Stimulated activated naive CD4-positive, alpha-beta T cell treated with Interleukin-2 at 50 U/mL for 16 hours (primary cell): Measurements from ENCODE around the gene PAX6.

Source experiments
- DNase-seq: peaks from one replicate; lab custom pipeline; 2025; lab: John Stamatoyannopoulos, UW

The PAX6 gene

DNA sequence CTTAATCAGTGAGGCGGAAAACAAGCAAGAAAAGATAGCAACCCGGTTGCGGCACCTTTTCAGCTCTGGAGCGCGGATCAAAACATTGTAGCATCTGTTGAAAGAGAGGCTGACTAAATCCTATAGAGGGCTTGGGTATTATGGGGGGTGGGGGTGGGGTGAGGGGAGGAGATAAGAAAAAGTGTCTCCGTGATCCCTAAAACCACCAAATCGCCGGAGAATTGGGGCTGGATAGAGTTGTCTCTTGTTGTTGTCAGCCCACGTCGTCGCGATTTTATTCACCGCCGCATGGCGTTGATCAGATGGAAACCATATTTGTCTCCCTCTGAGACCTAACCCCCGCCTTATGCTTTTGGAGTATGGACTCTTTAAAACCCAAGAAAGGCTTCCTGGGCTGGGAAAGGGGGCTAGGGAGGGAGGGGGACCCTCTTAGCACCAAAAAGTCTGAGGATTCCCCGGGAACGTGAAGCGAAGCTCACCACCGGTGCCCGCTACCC is 13.0 kb downstream of the PAX6 start:
- no peak for DNase-seq

DNA sequence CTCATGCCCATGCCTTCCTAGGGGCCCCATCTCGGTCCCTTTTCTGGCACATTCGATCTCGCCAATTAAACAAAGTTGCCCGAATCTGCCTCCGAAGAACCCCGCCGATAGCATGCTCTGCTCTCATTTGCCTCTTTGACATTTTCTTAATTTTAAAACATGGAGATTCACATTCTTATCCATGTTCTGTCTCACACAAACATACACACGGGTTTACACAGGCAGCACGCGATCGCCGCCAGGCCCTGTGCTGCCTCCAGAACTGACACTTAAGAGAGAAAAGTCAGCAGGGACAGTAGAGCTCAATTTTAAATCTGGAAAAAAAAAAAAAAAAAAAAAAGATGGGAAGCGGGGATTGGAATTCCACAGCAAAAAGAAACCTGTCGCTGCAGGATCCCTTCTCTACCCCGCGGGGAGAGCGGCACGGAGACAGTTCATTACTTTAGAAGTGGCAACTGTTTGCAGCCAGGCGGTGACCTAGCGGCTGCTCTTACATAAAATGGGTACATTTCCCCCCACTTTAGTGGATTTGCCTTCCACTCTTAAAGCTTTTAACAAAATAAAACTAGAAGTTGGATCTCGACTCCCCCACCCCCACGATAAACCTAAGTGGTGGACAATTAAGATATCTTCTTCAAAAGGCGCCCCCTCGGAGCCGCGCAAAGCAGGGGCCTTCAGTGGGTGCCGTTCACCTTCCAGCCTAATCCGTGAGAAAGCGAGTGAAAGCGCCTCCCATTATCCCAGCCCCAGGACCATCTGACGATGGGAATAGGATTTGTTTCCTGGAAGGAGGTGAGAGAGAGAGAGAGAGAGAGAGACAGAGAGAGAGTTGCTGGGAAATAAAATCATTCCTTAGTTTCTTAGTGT is 13.7 kb downstream of the PAX6 start:
- no peak for DNase-seq

DNA sequence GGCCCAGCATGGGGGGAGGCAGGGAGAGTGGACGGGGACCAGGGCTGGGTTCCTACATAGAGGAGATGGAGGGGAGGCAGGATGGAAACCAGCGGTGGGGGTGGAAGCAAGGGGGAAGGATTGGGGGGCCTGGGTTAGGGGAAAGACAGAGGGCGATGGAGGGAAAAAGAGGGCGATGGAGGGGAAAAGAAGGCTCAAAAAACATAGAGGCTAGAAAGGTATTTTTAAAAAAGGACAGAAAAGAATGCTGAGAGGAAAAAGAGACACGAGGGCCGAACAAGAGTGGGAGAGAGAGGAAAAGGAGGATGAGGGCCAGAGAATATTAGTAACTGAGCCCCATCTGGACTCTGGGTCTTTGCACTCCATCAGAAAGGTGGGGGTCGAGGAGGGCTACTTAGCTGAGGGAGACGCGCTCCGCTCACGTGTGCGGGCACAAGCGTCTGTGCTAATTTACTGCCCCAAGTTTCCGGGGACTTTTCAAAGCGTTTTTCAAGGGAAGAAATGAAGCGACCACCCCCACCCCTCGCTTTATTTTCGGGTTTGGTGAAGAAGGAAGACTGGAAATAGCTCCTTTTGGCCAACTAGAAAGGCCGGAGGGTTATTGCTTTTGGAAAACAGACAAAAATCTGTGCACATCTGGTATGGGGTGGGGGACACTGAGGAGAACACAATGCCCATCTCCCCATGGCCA is 14.5 kb downstream of the PAX6 start:
- no peak for DNase-seq

DNA sequence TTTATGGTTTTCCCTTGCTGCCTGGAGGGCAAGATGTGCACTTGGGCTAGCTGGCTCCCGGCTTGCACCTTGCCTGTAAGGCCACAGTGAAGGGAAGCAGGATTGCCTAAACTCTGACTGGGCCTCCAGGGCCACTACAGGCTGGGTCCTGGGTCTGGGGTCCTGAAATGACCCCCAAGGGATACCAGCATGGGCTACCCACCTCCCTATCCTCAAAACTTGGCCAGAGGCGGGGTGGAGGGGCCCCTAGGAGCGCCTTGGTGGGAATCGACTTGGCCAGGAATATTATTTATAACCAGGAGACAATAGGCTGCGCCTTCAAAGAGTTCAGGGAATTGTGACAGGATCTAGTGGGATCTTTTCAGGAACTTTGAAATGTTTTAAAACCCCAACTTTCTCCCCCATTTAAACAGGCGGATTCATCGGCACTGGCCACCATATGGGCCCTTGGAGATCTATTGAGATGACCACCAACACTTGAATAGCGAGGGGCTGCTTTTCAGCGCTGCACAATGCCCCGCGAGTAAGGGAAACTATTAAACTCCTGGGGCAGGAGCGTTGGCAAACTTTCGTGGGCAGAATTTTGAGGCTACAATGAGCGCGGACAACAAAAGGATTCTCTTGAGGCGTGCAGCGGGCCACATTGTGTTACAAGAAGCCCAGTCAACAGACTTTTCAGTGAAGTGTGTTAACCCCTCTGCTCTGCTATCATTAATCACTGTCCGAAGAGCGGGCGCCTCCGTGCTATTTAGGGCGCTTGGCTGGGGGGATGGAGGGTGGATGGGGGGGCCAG is 15.2 kb downstream of the PAX6 start:
- DNase-seq: no peak

DNA sequence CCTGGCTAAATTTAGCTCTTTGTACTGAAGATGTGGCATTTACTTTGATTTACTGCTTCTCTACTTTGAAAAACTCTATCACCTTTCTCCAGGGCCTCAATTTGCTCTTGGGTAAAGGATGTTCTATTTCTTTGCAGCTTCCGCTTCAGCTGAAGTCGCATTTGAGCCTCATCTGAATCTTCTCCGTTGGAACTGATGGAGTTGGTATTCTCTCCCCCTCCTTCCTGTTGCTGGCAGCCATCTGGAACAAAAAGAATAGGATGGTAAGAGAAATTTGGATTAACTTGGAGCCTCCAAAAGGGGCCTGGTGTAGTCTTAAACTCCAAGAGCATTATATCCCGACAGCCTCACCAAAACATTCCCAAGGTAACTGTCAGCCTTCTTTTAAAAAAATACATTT is 16.6 kb downstream of the PAX6 start:
- DNase-seq: no peak

DNA sequence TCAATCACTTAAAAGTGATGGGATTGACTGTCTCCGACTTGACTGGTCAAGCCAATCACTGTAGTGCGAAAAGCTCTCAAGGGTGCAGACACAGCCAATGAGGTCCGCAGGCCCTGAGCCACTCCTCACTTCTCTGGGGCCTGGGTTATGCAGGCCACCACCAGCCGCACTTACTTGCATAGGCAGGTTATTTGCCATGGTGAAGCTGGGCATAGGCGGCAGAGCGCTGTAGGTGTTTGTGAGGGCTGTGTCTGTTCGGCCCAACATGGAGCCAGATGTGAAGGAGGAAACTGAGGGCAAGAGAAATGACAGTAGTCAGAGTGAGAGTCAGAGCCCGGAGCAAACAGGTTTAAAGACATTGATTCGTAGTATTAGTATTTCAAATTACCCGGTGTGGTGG is 17.9 kb downstream of the PAX6 start:
- DNase-seq: no peak

DNA sequence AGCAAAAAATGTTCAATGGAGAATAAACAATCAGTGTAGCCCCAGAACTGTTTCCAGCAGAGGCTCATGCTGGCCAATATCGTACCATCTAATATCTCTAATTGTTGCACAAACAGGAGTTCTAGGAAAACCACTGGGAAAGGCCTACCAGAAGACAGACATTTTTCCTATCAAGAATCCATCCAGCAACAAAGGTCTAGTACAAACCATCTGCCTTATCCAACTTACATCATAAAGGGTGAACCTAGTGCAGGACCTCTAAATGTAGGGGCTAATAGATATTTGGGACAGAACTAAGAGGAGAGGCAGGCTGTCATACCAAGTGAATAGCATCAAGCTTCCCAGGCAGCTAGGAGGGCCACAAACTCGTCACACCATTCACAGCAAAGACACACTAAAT is 18.7 kb downstream of the PAX6 start:
- DNase-seq: no peak

DNA sequence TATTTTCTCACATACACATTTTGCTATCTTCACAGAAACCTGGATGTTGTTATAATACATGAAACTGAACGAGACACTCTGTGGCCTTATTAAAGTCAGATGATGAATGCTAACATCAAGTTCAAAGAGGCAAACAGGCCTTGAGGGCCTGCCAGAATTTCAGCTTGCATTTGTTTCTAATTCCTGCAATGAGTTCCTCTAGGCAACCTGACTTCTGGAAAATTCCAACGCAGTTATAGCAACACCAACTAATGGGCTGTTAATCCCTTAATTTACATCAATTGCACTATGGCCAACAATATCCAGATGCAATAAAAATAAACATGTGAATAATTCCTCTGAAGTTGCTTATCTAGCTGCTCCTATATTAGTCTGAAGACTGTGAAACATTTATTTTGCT is 19.1 kb downstream of the PAX6 start:
- DNase-seq: no peak

DNA sequence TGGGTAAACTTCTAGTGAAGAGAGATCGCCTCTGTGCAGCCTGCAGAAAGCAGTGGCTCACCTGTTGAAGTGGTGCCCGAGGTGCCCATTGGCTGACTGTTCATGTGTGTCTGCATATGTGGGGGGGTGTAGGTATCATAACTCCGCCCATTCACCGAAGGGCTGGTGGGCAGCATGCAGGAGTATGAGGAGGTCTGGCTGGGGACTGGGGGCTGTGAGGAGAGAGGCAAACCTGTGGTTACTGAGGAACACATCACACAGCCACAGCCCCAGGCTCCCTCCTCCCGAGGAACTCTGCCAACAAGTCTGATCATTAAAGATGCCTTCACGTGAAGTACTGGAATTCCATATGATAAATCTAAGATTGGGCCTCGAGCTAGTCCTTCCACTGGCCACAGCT is 20.5 kb downstream of the PAX6 start:
- DNase-seq: no peak

DNA sequence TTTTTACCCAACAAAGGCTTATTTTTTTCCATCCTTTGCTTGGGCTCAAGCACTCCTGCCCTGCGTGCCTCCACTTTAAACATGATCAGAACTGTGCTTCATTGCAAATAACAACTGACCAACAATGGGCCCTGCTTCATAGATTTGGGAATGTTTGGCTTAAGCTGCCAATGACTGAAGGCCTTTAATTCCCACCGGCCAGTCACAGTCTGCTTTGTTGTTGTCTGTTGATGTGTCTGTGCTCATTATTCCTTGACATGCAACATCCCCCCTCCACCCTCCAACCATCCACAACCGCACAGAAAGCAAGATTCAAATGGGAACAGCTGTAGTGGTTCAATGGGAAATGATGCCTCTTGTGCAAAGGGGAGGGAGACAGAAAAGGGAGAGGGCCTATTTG is 23.0 kb downstream of the PAX6 start:
- no peak for DNase-seq

DNA sequence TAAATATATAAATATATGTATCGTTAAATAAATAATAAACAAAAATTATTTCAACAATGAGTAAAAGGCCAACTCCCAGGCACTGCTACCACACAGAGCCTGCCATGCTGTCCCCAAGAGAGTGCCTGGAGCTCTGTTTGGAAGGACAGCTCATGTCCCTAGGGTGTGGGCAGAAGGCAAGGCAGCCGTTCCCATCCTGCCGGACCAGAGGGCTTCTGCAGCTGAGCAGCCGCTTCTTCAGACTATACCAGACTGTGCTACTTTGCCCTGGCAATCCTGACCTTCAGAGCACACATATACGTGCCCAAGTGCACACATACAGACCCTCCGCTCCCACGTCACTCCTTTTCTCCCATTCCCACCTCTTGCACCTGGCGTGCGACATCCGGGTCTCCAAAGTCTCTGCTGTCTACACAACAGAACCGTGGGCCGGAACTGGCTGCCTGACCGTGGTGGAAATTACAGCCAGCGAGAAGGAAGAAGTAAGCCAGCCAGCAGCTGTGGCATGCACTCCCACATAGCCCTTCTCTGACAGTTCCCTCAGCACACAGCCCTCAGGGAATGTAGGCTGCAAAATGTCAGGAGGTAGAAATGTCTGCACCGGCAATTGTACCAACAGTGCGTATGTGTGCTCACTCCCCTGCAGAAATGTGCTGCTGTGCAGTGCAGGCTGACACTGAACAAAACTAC is 24.0 kb downstream of the PAX6 start:
- DNase-seq: no peak

DNA sequence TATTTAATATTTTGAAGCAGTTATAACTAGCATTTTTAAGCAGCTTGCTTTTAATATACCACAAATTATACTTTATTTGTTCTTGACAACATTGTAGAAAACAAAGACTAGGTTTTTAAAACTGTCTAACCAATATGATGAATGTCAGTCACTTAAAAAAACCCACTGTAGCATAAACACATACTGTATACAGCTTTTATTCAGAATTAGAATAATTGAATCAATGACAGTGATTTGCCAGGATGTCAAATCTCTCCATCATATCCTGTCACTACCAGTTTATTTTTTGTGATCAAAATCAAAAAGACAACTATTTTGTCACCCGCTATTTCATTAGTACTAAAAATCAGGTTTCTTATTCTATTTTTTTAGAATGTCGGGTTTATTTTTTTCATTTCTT is 26.5 kb downstream of the PAX6 start:
- no peak for DNase-seq

DNA sequence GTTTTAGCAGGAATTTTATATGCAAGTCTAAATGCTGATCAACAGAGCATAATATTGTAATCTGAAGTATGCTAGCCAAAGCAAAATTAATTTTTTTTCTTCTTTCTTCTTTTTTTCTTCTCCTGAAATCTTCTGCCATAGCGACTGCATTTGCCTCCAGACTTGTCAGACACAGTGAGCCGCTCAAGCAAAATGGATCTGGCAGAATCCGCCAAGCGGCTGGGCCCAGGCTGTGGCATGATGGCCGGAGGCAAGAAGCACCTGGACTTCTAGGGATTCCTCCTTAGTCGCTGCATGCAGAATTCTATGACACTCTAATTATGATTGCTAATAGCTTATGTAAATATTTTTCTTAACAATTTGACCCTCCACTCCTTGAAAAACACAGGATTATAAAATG is 27.9 kb downstream of the PAX6 start:
- no peak for DNase-seq

DNA sequence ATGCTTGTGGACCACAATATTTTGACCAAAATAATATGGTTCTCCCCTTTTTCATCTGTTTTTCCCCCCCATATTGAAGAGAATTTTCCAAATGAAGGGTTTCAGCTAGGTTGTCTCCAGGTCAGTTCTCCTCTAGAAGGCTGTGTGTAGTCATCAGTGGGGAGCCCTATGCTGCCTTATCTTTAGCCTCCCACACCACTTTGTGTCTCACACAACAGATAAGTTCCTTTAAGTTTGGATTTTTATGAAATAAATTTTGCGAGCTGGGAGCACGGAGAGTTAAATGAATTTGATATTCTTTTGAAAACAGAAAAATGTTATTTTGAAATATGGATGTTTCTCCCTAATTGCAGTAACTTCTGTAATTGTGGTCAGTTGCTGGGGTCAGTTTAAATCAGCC is 28.9 kb downstream of the PAX6 start:
- DNase-seq: no peak

DNA sequence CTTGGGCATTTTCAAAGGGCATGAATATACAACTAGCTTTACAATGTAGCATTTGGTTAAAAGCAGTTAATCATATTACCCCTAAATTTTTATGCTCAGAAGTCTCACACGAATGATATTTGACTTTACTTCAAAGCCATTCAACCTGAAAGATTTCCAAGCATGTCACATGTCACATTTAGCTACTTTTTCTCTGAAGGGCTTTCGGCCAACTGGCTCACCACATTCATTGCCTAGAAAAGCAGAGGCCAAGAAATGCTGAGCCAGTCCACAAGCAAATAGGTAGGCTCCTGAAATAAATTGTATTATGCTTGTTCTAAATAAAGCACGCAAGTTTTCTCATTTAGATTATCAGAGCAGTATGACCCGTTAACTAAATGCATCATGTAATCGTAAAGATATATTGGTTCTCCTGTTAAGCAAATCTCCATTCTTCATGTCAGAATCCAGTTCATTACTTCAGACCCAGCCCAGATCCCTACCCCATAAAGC is 30.6 kb downstream of the PAX6 start:
- DNase-seq: no peak

DNA sequence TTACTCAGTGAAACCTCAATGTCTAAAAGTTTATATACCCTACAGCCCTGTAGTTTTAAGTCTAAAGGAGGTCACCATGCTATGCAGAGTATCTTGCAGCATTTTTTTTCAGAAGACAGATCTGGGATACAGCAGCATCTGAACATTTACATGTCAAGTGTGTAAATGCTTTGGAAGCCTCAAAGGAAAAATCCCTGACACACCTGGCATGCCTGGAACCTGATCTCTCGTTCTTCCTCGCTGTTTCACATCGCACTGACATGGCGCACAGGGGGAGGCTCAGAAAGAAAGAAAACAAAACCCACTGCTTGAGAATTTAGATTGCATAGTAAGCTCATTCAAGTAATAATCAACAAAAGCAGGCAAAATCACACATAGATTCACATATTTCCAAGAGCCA is 31.0 kb downstream of the PAX6 start:
- no peak for DNase-seq

DNA sequence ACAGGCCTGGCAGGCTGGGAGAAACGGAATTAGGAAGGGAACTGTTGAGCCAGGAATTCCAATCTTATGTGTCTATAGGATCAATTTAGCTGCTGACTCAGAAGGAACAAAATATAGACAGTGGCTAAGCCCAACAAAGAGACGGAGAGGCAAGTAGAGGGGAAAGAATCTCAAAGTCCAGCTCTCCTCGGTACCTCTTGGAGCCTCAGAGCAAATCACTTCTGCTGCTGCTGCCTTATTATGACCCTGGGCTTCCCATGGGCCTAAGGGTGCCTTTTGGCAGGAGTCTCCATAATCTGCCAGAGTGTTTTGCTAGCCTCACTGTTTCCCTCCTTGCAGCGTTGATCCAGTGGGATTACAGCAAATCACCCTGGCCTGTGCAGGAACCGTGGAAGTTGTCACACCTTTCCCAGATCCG is 31.7 kb downstream of the PAX6 start:
- DNase-seq: no peak

DNA sequence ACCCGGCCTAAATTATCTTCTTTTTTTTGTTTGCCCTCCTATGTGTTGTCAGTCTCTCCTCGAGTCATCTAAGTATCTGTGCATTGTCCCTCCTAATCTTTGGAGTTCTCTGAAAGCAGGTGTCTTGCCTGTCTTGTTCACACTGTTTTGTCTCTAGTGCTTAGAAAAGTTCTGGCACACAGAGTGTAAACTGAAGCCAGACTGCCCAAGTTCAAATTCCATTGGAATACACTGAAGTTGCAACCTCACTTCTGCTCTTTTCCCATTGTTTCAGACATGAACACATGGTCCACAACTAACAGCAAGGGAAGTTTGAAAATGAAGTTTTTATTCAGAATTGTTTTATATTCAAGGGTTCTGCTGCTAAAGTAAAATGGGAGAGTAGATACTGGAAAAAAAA is 38.7 kb downstream of the PAX6 start:
- no peak for DNase-seq

DNA sequence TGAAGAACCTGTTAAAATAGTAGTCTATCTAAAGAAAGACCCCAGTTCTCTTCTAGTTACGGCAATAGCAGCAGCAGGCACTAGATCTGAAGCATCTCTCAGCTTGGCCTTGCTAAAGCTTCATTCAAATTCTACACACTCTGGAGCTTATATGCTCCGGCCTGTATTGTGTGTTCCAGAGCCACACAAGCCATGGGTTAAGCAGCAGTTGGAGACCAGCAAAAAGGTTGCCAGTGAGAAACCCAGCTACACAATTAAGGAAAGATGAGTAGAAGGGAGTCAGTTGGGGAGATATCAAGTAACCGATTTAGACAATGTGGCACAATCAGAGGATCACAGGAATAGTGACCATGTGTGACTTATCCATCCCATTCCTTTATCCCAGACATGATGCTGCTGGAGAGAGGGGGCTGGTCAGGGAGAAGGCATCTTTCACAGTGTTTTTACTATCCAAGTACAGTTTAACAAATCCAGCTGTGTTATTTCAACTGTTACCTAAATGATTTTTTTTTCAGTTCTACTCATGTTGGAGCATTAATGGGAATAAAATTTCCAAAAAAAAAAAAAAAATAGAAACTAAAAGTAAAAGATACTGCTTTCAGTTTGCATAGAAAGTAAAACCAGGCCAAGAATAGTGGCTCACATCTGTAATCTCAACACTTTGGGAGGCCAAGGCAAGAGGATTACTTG is 41.0 kb downstream of the PAX6 start:
- DNase-seq: no peak

DNA sequence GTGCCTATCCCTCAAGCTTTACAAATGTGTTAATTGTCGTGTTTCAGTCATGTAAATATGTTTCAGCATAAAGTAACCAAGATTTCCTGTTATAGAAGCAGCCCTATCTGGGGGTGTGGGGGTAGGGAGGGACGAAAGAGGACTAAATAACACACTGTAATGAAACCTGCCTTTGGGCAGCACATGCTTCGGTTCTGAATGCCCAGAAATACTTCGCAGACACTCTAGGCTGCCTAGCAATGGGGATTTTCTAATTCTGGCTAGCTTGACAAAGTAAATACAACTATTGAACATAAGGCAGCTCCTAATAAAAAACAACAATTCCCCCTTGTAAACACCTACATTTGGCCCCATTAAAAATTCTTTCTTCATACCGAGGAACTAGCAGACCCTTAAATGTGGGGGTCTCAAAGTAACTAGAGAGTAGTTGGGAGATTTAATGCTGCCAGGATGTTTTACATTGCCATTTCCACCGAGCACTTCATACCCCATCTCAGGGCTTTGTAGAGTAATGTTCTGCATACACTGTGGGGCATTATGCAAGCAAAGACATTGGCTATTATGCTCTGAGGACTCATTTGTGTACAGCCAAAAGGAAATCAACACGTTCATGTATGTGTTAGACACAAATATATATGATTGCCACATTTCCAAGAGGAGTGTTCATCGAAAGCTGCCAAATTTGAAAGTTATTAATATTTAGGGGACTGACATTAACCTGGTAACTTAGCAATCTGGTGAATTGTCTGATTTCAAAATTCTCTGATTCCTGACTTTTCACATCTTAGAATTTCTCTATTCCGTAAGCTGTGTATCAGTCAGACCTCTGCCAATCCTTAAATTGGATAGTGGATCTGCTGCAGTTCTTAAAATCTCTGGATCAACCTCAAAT is 42.1 kb downstream of the PAX6 start:
- no peak for DNase-seq
